ENCODE results near the gene TPM1. TPM values are rescaled to one million over a fixed set of nuclear protein-coding genes. Genes with fewer than 3 reads are reported as not detected.

TPM1 gene
- total RNA-seq, 2 donors from 2014 or later: 245 to 363 TPM

DNA sequence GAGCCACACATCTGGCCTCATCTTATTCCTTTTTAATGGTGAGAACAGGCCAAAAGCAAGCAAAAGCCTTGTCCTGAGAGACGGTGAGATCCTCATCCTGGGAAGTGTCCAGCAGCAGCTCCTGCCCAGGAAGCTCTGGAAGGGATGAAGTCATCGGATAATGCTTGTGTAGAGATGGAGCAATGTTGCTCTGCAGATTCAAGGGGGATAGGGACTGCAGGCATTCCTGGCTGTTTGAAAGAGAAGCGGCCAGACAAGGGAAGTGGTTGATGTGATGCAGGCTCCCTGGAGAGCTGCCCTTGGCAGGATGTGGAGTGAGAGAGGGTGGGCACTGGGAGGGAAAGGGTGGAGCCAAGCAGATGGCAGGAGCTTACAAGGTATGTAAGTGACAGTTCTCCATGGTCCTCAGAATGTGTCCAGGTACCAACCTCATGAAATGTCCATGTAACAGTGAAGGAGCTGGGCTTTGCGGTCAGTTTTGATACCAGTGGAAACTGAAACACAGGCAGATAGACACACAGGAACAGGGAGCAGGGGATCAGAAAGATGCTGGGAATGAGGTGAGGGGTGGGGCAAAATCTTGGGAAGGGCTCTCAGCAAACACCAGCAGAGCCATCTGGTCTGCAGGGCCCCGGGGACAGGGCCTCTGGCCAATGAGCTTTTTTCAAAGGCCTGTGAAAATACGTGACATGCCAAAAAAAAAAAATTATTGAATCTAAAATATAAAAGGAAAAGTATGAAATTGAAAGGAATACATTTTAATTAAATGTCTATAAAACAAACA is 46.9 kb downstream of the TPM1 start:
- H3K4me3 Mint-ChIP-seq: no peak overlapping the region
- no peaks in the 10 kb centered on the region for H3K9me3 Mint-ChIP-seq
- no peak overlapping the region for H3K9ac ChIP-seq (ENCODE audit: extremely low read depth, low read length, poor library complexity, severe bottlenecking)
- peak; percentile 89 for DNase-seq
- peak overlapping the region; percentile 57 for H3K27ac Mint-ChIP-seq
- H3K4me1 ChIP-seq (ENCODE audit: control insufficient read depth, insufficient read depth, low read length): peaks cover 2% of the 10 kb centered on the region
- H3K4me3 ChIP-seq (ENCODE audit: low read length): no peak overlapping the region
- WGBS, 2 experiments (ENCODE audit: insufficient coverage in 1 of 2, insufficient read length in 1 of 2): 73 to 95% methylated on average over 2 to 4 of the region's 6 CpGs
- H3K36me3 Mint-ChIP-seq (ENCODE audit: low read depth): no peaks in the 10 kb centered on the region
- H3K27me3 Mint-ChIP-seq (ENCODE audit: insufficient read depth): no peaks in the 10 kb centered on the region
- no peaks in the 10 kb centered on the region for H3K27me3 ChIP-seq (ENCODE audit: control insufficient read depth, insufficient read depth, low read length, poor library complexity, severe bottlenecking)
- peaks cover 28% of the 10 kb centered on the region for H3K4me1 Mint-ChIP-seq
- TF ChIP-seq, protein P1, sequence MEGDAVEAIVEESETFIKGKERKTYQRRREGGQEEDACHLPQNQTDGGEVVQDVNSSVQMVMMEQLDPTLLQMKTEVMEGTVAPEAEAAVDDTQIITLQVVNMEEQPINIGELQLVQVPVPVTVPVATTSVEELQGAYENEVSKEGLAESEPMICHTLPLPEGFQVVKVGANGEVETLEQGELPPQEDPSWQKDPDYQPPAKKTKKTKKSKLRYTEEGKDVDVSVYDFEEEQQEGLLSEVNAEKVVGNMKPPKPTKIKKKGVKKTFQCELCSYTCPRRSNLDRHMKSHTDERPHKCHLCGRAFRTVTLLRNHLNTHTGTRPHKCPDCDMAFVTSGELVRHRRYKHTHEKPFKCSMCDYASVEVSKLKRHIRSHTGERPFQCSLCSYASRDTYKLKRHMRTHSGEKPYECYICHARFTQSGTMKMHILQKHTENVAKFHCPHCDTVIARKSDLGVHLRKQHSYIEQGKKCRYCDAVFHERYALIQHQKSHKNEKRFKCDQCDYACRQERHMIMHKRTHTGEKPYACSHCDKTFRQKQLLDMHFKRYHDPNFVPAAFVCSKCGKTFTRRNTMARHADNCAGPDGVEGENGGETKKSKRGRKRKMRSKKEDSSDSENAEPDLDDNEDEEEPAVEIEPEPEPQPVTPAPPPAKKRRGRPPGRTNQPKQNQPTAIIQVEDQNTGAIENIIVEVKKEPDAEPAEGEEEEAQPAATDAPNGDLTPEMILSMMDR (conservative IDR thresholded peaks at IDR 0.05): no peak
- no peaks in the 10 kb centered on the region for H3K9me3 ChIP-seq (ENCODE audit: control insufficient read depth, low read length)
- H3K27ac ChIP-seq (ENCODE audit: low read depth, low read length): no peak overlapping the region
- H3K36me3 ChIP-seq (ENCODE audit: control insufficient read depth, insufficient read depth, low read length): no peaks in the 10 kb centered on the region

DNA sequence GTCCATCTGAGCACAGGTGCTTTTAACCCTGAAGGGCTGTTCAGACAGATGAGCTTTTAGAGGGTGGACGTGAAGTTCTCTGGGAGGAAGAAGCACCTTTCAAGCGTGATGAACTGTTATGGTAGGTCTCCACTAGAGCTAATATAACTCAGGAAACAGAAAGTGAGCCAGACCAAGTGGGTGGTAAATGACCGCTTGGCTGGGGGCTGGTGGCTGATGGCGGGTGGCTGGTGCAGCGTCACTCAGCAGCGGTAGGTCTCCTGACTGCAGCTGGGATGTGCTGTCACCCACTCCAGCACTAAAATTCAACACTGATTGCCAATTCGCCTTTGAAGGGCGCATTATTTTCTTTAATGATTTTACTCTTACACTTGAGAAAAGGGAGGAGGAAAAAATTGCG is 47.9 kb downstream of the TPM1 start:
- DNase-seq: no peak
- Histone ChIP-seq H3K27ac (ENCODE audit: low read depth, low read length) (no peak overlapping the region), H3K9ac (ENCODE audit: extremely low read depth, low read length, poor library complexity, severe bottlenecking) (no peak overlapping the region), H3K36me3 (ENCODE audit: control insufficient read depth, insufficient read depth, low read length) (no peaks in the 10 kb centered on the region), H3K4me1 (ENCODE audit: control insufficient read depth, insufficient read depth, low read length) (peaks cover 2% of the 10 kb centered on the region), H3K4me3 (ENCODE audit: low read length) (no peak overlapping the region), H3K27me3 (ENCODE audit: control insufficient read depth, insufficient read depth, low read length, poor library complexity, severe bottlenecking) (no peaks in the 10 kb centered on the region), H3K9me3 (ENCODE audit: control insufficient read depth, low read length) (no peaks in the 10 kb centered on the region)
- TF ChIP-seq, protein P1 (conservative IDR thresholded peaks at IDR 0.05): no peak
- H3K4me3 Mint-ChIP-seq: no peak overlapping the region
- WGBS, 2 experiments (ENCODE audit: insufficient coverage in 1 of 2, insufficient read length in 1 of 2): 91 to 95% methylated on average over 7 to 9 of the region's 9 CpGs
- no peaks in the 10 kb centered on the region for H3K36me3 Mint-ChIP-seq (ENCODE audit: low read depth)
- no peaks in the 10 kb centered on the region for H3K27me3 Mint-ChIP-seq (ENCODE audit: insufficient read depth)
- no peak overlapping the region for H3K27ac Mint-ChIP-seq
- H3K9me3 Mint-ChIP-seq: no peaks in the 10 kb centered on the region
- H3K4me1 Mint-ChIP-seq: peaks cover 28% of the 10 kb centered on the region

DNA sequence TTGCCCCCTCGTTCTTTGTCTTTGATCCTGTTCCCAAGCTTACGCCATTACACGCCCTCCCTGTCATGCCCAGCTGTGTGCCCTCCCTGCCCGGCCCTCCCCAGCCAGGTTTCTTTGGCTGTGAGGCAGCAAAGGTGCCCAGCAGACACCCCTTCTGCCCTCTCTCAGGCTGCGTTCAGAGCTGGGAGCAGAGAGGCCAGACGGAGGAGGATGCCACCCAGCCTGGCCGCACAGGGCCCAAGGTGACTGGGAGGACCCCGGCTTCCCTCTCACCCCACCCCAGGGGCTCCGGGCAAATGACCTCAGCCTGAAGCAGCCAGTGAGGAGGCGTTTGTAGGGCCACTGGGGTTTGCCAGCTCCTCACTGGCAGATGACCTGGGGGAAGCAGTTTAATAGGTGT is 48.3 kb downstream of the TPM1 start:
- TF ChIP-seq, protein P1 (conservative IDR thresholded peaks at IDR 0.05): no peak
- Mint-ChIP-seq H3K9me3 (no peaks in the 10 kb centered on the region), H3K27me3 (ENCODE audit: insufficient read depth) (no peaks in the 10 kb centered on the region), H3K4me1 (peaks cover 28% of the 10 kb centered on the region), H3K4me3 (no peak overlapping the region), H3K27ac (no peak overlapping the region), H3K36me3 (ENCODE audit: low read depth) (no peaks in the 10 kb centered on the region)
- no peaks in the 10 kb centered on the region for H3K27me3 ChIP-seq (ENCODE audit: control insufficient read depth, insufficient read depth, low read length, poor library complexity, severe bottlenecking)
- WGBS, 2 experiments (ENCODE audit: insufficient coverage in 1 of 2, insufficient read length in 1 of 2): 91 to 100% methylated on average over 2 to 10 of the region's 10 CpGs
- H3K27ac ChIP-seq (ENCODE audit: low read depth, low read length): no peak overlapping the region
- no peak overlapping the region for H3K9ac ChIP-seq (ENCODE audit: extremely low read depth, low read length, poor library complexity, severe bottlenecking)
- H3K4me3 ChIP-seq (ENCODE audit: low read length): no peak overlapping the region
- H3K36me3 ChIP-seq (ENCODE audit: control insufficient read depth, insufficient read depth, low read length): no peaks in the 10 kb centered on the region
- H3K9me3 ChIP-seq (ENCODE audit: control insufficient read depth, low read length): no peaks in the 10 kb centered on the region
- H3K4me1 ChIP-seq (ENCODE audit: control insufficient read depth, insufficient read depth, low read length): peaks cover 2% of the 10 kb centered on the region
- no peak for DNase-seq
